Endodermal cell (in vitro differentiated cells): Measurements from ENCODE around the gene SETD1B. TPM values are rescaled to one million over a fixed set of nuclear protein-coding genes. Genes with fewer than 3 reads are reported as not detected.

Experiments
- DNase-seq: peaks from one replicate; pipeline ENCODE4 v3.0.0-alpha.2; 2017
- H3K27ac ChIP-seq: 2 replicates; pipeline ENCODE4 v1.5.1; 2013; ENCODE audit warnings: mild to moderate bottlenecking, low read depth, low read length, moderate library complexity
- H3K27me3 ChIP-seq: 2 replicates; pipeline ENCODE4 v1.6.1; 2013; ENCODE audit warnings: mild to moderate bottlenecking, low read length, moderate library complexity; ENCODE audit not compliant: insufficient read depth, control insufficient read depth, poor library complexity, severe bottlenecking
- H3K36me3 ChIP-seq: 2 replicates; pipeline ENCODE4 v1.7.0; 2013; ENCODE audit warnings: mild to moderate bottlenecking, low read length, moderate library complexity; ENCODE audit not compliant: control insufficient read depth, insufficient read depth
- H3K4me1 ChIP-seq: one replicate; pipeline ENCODE4 v1.7.0; 2013; ENCODE audit warnings: low read length; ENCODE audit not compliant: control insufficient read depth, insufficient read depth
- H3K4me3 ChIP-seq: 2 replicates; pipeline ENCODE4 v1.5.1; 2013; ENCODE audit warnings: mild to moderate bottlenecking, low read length, moderate library complexity
- H3K9ac ChIP-seq: 2 replicates; pipeline ENCODE4 v1.6.1; 2013; ENCODE audit warnings: mild to moderate bottlenecking, low read length, moderate library complexity; ENCODE audit not compliant: poor library complexity, severe bottlenecking; ENCODE audit errors: extremely low read depth
- H3K9me3 ChIP-seq: 2 replicates; pipeline ENCODE4 v1.6.1; 2013; ENCODE audit warnings: mild to moderate bottlenecking, low read length, moderate library complexity; ENCODE audit not compliant: control insufficient read depth
- H3K27ac Mint-ChIP-seq: 2 replicates; pipeline ENCODE4 v1.8.0; 2020; ENCODE audit warnings: mixed read lengths
- H3K27me3 Mint-ChIP-seq: 2 replicates; pipeline ENCODE4 v1.8.0; 2021; ENCODE audit warnings: mild to moderate bottlenecking, mixed read lengths; ENCODE audit not compliant: insufficient read depth
- H3K36me3 Mint-ChIP-seq: 2 replicates; pipeline ENCODE4 v1.8.0; 2020; ENCODE audit warnings: low read depth, mixed read lengths
- H3K4me1 Mint-ChIP-seq: 2 replicates; pipeline ENCODE4 v1.8.0; 2020; ENCODE audit warnings: mixed read lengths
- H3K4me3 Mint-ChIP-seq: 2 replicates; pipeline ENCODE4 v1.8.0; 2020; ENCODE audit warnings: mild to moderate bottlenecking, moderate library complexity, mixed read lengths
- H3K9me3 Mint-ChIP-seq: 2 replicates; pipeline ENCODE4 v1.8.0; 2020; ENCODE audit warnings: mild to moderate bottlenecking, mixed read lengths
- CTCF ChIP-seq: fragments of 200-600 bp; sonication (generic); conservative IDR thresholded peaks from 2 replicates; pipeline ENCODE4 v1.5.0; 2021; ENCODE audit warnings: antibody characterized with exemption, mild to moderate bottlenecking
- WGBS, 2 experiments: methylation state at CpG; one replicate each; pipeline versions ENCODE4 v1.1.5 to v1.1.7; 2013; ENCODE audit warnings: missing lambda C conversion rate in 2 of 2, mixed read lengths in 1 of 2; ENCODE audit not compliant: insufficient coverage in 1 of 2, insufficient read length in 1 of 2; 5-methylcytosine and 5-hydroxymethylcytosine counted together
- total RNA-seq, 2 donors: library from RNA; stranded (reverse); fragmentation: NEBNext Ultra II Directional in 1 of 2; extraction: Animal tissue kit (Norgen Biotek cat#: 25700) in 1 of 2; gene quantifications; 2 replicates in 1 of 2; 3 replicates in 1 of 2; pipeline ENCODE4 v1.2.1, GENCODE V29; 2021

SETD1B gene
- total RNA-seq, 2 donors from 2014 or later: 30.7 to 32.6 TPM

DNA sequence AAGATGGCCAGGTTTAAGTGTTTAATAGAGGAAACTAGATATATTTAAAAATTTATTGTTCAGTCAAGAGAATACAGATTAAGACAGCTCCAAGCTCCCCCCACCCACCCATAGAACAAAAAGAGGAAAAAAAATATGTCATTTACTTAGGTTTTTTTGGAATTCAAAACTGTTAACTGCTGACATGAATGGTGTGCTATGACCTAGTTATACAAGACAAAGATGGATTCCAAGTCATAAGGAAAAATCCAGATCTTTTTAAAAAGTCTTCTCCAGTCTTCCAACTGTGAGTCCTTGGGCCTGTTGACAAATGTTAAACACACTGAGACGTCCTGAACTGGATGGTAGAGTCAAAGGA is 1.3 kb upstream of the SETD1B start:
- Histone ChIP-seq H3K36me3 (peaks cover 7% of the 10 kb centered on the region), H3K9me3 (no peaks in the 10 kb centered on the region), H3K9ac (peak overlapping the region; percentile 96), H3K4me3 (peak overlapping the region; percentile 84), H3K27ac (peak overlapping the region; percentile 99), H3K27me3 (no peaks in the 10 kb centered on the region), H3K4me1 (peaks cover 9% of the 10 kb centered on the region)
- H3K27ac Mint-ChIP-seq: peak overlapping the region; percentile 99
- H3K27me3 Mint-ChIP-seq: no peaks in the 10 kb centered on the region
- 0% methylated on average over 1 of the region's 1 CpG for WGBS, 2 experiments
- H3K9me3 Mint-ChIP-seq: no peaks in the 10 kb centered on the region
- peaks cover 12% of the 10 kb centered on the region for H3K36me3 Mint-ChIP-seq
- H3K4me1 Mint-ChIP-seq: peaks cover 31% of the 10 kb centered on the region
- TF ChIP-seq CTCF: no peak
- H3K4me3 Mint-ChIP-seq: peak overlapping the region; percentile 91
- DNase-seq: no peak

DNA sequence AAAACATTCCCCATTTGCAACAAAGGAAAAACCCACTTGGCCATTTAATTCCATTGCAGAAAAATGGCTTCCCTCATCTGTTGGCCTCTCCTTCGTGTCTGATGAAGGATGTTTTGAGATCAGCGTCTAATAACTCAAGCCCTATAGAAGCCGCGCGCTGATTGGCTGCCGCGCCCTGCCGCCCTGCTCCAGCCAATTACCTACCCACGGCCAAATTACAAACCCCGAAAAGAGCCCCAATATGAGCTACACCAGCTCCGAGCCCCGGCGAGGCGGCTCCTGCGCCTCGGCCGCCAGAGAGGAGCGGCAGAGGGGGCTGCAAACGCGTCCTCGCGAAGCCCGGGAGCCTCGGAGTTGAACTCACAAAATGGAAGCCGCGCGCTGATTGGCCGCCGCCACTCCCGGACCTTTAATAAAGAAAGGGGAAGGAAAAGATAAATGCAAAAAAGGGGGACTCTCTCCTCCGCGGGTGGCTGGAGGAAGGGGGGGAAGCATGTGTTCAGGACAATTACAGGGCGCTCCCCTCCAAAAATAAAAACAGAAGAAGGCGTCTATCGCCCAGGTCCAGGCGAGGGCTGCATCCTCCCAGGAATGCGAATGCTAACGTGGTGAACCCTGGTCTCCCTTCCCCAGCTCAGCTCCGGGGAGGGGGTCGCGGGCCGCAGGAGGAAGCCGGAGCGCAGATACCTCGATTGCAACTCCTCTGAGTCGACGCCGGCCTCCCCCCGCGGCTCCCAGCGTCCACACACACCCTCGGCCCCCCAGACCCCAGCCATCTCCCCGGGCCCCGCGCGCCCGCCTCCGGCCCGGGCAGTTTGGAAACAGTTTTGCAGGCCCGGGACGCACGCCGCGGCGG is 738 bp upstream of the SETD1B start:
- Histone ChIP-seq H3K36me3 (peaks cover 3% of the 10 kb centered on the region), H3K9me3 (no peaks in the 10 kb centered on the region), H3K4me3 (peak overlapping the region; percentile 84), H3K9ac (peak overlapping the region; percentile 96), H3K4me1 (peaks cover 5% of the 10 kb centered on the region), H3K27ac (peak overlapping the region; percentile 99), H3K27me3 (no peaks in the 10 kb centered on the region)
- WGBS, 2 experiments: 0% methylated on average over 19 to 65 of the region's 65 CpGs
- peak overlapping the region; percentile 91 for H3K4me3 Mint-ChIP-seq
- peaks cover 9% of the 10 kb centered on the region for H3K36me3 Mint-ChIP-seq
- H3K9me3 Mint-ChIP-seq: no peaks in the 10 kb centered on the region
- no peaks in the 10 kb centered on the region for H3K27me3 Mint-ChIP-seq
- H3K4me1 Mint-ChIP-seq: peaks cover 27% of the 10 kb centered on the region
- TF ChIP-seq CTCF: no peak
- H3K27ac Mint-ChIP-seq: peak overlapping the region; percentile 99
- peak; percentile 97 for DNase-seq

DNA sequence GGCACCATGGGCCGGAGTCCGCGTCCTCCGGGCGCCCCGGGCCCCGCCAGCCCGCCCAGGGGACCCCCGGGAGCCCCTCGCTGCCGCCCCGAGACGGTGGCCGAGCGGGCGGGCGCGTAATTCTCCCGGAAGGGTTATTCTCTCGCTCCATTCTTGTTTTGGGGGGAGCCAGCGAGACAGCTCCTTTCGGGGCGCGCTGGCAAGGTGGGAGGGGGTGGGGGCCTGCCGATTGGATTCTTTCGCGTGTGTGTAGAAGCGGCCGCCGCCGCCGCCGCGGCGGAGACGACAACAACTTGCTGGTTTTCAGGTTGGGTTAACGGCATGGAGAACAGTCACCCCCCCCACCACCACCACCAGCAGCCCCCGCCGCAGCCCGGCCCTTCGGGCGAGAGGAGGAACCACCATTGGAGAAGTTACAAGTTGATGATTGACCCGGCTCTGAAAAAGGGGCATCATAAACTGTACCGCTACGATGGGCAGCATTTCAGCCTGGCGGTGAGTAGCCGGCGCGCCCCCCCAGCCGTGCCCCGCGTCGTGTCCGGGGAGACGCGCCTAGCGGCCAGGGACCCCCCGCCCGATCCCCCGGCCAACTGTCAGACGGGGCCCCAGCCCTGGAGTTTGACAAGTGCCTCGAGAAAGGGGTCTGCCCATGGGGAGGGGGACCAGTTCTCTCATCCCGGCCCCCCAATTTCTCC is 755 bp downstream of the SETD1B start:
- no peak for TF ChIP-seq CTCF
- Mint-ChIP-seq H3K27ac (peak overlapping the region; percentile 91), H3K27me3 (no peaks in the 10 kb centered on the region), H3K9me3 (no peaks in the 10 kb centered on the region), H3K4me1 (peaks cover 14% of the 10 kb centered on the region), H3K36me3 (peaks cover 22% of the 10 kb centered on the region), H3K4me3 (peak overlapping the region; percentile 91)
- Histone ChIP-seq H3K36me3 (peaks cover 17% of the 10 kb centered on the region), H3K27ac (no peak overlapping the region), H3K9me3 (no peaks in the 10 kb centered on the region), H3K4me3 (peak overlapping the region; percentile 87), H3K27me3 (no peaks in the 10 kb centered on the region), H3K4me1 (no peaks in the 10 kb centered on the region), H3K9ac (peak overlapping the region; percentile 75)
- DNase-seq: peak; percentile 77
- 0% methylated on average over 2 to 54 of the region's 63 CpGs for WGBS, 2 experiments
